ENCODE measurements around the gene MAJIN. TPM values are rescaled to one million over a fixed set of nuclear protein-coding genes. Genes with fewer than 3 reads are reported as not detected.

MAJIN gene
- total RNA-seq, 2 donors from 2014 or later = 7.4 TPM; not detected in 1

- Histone ChIP-seq H3K4me3 (peak within 1 kb of the TSS; percentile 24 to 26), H3K4me1 (replicated peaks) (no peaks in the 10 kb centered on the region), H3K27ac (peak within 1 kb of the TSS; percentile 39 to 45), H3K9me3 (no peaks in the 10 kb centered on the region), H3K27me3 (replicated peaks; ENCODE audit: insufficient read depth) (no peaks in the 10 kb centered on the region), H3K36me3 (no peaks in the 10 kb centered on the region)
- DNase-seq (ENCODE audit: low spot score) = peak; percentile 50
- WGBS = 20% methylated on average over 9 of the region's 9 CpGs
- TF ChIP-seq POLR2A (IDR thresholded peaks at IDR 0.05) (peak; percentile 33), CTCF (IDR thresholded peaks at IDR 0.05) (peak in 2 of 4 experiments; percentile 51 to 71), POLR2AphosphoS5 (IDR thresholded peaks at IDR 0.05) (peak; percentile 69)
- intact Hi-C loops (cut with DNase I) = loop anchor here (5.0 kb wide), 1 partner anchor 150 kb away; no protein-coding TSS in a partner anchor
These were observed 24.9 kb upstream of the MAJIN start, which contains the start of gene BATF2 for GRCh38 chr11:64996710-64997380. Gene BATF2, minus strand, starts transcription at chr11:64996971. Its CDS starts 57 bp downstream, at chr11:64996914.

- Histone ChIP-seq H3K27ac (peak overlapping the region; percentile 39 to 45), H3K27me3 (replicated peaks; ENCODE audit: insufficient read depth) (no peaks in the 10 kb centered on the region), H3K9me3 (no peaks in the 10 kb centered on the region), H3K36me3 (no peaks in the 10 kb centered on the region), H3K4me1 (replicated peaks) (no peaks in the 10 kb centered on the region), H3K4me3 (peak overlapping the region; percentile 24 to 26)
- WGBS = 49% methylated on average over 11 of the region's 11 CpGs
- intact Hi-C loops (cut with DNase I) = loop anchor here (5.0 kb wide), 1 partner anchor 149 kb away; no protein-coding TSS in a partner anchor
- TF ChIP-seq POLR2A (IDR thresholded peaks at IDR 0.05) = no peak
- no peak for DNase-seq (ENCODE audit: low spot score)
These were observed 24.4 kb upstream of the MAJIN start for GRCh38 chr11:64996327-64996709.

GRCh38 chr11:64994318-64994717, 22.4 kb upstream of the MAJIN start:
- WGBS = 94% methylated on average over 7 of the region's 7 CpGs
- Histone ChIP-seq H3K4me1 (replicated peaks) (no peaks in the 10 kb centered on the region), H3K4me3 (no peak overlapping the region), H3K36me3 (no peaks in the 10 kb centered on the region), H3K9me3 (no peaks in the 10 kb centered on the region), H3K27me3 (replicated peaks; ENCODE audit: insufficient read depth) (no peaks in the 10 kb centered on the region), H3K27ac (no peak overlapping the region)
- intact Hi-C loops (cut with DNase I) = no loop called here
- no peak for TF ChIP-seq POLR2A (IDR thresholded peaks at IDR 0.05)
- no peak for DNase-seq (ENCODE audit: low spot score)

DNA sequence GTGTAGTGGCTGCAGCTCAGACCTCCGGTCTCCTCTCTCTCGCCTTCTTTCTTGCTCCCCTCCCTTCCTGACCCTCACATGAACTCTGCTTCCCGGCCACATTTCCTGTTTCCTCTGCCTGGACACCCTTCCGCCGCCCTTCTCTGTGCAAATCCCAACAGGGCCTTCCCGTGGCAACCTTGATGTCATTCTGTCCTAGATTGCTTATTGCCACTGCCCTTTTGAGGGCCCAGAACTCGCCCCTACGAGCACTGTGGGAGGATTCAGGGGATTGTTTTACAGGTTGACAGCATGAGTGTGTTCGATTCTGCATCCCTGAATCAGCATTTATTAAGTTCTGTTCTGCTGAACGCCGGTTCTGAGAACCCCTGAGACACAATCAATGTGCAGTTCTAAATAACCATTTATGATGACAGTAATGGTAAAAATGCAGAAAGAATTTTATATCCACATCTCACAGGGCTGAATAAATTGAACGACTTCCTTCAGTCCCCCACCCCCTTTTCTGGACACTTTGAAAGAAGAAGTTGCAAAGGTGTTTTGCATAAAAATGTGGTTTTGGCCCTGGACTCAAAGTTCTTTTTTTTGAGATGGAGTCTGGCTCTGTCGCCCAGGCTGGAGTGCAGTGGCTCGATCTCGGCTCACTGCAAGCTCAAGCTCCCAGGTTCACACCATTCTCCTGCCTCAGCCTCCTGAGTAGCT, 18.5 kb upstream of the MAJIN start:
- TF ChIP-seq CTCF (IDR thresholded peaks at IDR 0.05) = no peak
- no peak for TF ChIP-seq POLR2A (IDR thresholded peaks at IDR 0.05)
- TF ChIP-seq POLR2AphosphoS5 (IDR thresholded peaks at IDR 0.05) = no peak
- Histone ChIP-seq H3K9me3 (no peaks in the 10 kb centered on the region), H3K4me1 (replicated peaks) (no peaks in the 10 kb centered on the region), H3K27ac (no peak overlapping the region), H3K36me3 (no peaks in the 10 kb centered on the region), H3K4me3 (no peak overlapping the region), H3K27me3 (replicated peaks; ENCODE audit: insufficient read depth) (no peaks in the 10 kb centered on the region)
- intact Hi-C loops (cut with DNase I) = no loop called here
- 42% methylated on average over 15 of the region's 15 CpGs for WGBS
- no peak for DNase-seq (ENCODE audit: low spot score)

GRCh38 chr11:64989416-64989815, 17.5 kb upstream of the MAJIN start:
- Histone ChIP-seq H3K27ac (no peak overlapping the region), H3K4me1 (replicated peaks) (no peaks in the 10 kb centered on the region), H3K4me3 (no peak overlapping the region), H3K9me3 (no peaks in the 10 kb centered on the region), H3K36me3 (no peaks in the 10 kb centered on the region), H3K27me3 (replicated peaks; ENCODE audit: insufficient read depth) (no peaks in the 10 kb centered on the region)
- DNase-seq (ENCODE audit: low spot score) = no peak
- no peak for TF ChIP-seq POLR2A (IDR thresholded peaks at IDR 0.05)
- no peak for TF ChIP-seq CTCF (IDR thresholded peaks at IDR 0.05)
- no peak for TF ChIP-seq POLR2AphosphoS5 (IDR thresholded peaks at IDR 0.05)
- WGBS = 85% methylated on average over 13 of the region's 13 CpGs
- intact Hi-C loops (cut with DNase I) = no loop called here

Measured in prostate gland (tissue), 2 donors.